ENCODE measurements around the gene GPATCH1.
"Not testable (repeated sequence)": the region's sequence is repeated elsewhere in the genome, so short reads cannot be mapped to it uniquely, and the experiment has no call there.

GPATCH1 gene

DNA sequence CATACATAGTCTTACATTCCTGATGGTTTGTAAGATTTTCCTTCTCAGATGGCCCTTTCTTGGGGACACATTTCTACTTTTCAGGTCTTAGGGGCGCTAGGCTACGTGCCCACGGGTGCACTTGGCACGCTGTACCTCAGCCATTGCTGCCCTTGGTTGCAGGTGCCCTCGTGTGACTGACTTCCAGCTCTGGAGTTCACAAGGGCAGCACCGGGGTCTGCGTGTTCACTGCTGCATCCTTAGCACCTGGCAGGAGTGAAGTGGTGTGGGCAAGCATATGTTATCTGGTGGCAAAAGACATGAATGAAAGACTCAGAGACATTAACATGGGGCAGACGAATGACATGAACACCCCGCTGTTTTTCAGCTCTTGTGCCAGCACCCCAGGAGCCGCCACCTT, 37.7 kb downstream of the GPATCH1 start:
- no peak for DNase-seq

DNA sequence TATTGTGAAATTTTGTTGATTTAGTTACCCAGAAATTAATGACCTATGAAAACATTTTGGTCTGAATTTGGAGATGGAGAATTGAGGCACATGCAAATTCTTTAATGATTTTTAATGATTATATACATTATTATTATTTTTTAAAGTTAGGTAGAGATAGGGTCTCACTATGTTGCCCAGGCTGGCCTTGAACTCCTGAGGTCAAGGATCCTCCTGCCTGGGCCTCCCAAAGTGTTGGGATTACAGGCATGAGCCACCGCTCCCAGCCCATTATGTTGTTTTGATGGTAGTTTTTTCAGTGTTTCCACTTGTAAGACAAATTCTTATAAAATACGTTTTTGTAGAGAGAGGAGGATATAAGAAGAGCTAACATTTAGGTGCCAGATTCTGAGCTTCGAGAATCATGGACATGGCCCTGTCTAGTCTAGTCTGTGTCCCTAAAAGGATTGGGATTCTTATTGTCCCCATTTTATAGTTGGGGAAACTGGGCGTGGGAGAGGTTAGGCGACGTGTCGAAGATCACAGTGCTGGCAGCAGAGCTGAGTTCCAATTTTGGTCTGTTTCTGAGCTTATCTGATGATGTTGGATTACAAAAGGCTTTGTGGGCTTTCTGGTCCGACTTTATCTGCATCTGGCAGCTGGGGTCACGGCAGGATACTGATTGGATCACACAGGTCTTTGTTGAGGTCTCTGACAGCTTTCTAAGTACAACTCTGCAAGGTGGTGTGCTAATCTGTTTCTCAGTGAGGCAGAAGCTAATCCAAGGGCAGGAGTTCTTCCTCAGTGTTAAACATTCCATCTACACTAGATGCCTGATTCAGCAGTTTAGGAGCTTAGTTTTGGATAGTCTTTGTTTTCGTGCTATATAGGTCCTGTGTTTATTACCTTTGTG, 43.5 kb downstream of the GPATCH1 start:
- no peak for DNase-seq

DNA sequence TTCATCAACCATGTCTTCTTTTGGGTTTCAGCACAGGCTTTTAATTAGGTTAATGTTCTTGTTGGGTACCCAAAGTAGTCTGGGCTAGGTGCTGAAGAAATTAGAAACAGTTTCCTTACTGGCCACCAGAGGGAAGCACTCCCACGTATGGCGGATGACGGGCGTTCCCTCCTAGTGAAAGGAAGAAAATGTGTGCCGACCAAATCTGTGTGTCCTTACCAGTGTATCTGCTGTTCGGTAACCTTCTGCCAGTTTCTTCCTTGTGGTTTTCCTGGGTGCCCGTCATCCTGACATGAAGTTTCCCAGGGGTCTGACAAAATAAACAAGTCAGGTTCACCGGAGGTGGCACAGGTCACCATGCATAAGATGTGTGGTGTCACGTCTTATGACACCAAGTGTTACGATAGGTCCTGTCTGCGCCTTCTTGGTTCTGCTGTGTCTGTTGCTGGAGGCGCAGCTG, 45.0 kb downstream of the GPATCH1 start:
- peak; percentile 61 to 63 for DNase-seq

DNA sequence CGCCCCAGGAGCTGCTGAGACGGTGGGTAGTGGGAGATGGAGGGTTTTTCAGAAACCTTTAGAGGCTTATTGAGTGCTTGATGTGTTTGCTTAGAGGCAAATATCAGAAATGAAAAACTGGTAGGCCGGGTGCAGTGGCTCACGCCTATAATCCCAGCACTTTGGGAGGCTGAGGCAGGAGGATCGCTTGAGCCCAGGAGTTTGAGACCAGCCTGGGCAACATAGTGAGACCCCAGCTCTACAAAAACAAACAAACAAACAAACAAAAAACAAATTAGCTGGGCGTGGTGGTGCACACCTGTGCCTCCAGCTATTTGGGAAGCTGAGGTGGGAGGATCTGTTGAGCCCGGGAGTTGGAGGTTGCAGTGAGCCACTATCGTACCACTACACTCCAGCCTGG, 45.7 kb downstream of the GPATCH1 start:
- DNase-seq, result not testable (repeated sequence)

DNA sequence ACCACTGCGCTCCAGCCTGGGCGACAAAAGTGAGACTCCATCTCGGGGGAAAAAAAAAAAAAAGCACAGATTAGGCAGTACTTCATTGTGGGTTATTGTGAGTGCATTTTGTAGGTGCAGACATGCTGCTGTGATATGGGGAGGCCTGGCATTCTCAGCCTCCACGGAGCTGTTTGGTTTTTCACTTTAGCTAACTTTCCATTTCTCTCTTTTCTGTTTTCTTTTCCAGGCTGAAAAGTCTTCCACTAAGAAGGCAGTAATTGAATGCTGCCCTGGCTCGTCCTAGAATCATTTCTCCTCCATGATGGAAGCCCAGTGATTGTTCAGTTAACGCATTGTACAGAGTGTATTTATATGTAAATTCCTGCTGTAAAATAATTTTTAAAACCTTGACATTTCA, 48.9 kb downstream of the GPATCH1 start:
- DNase-seq, result no peak

DNA sequence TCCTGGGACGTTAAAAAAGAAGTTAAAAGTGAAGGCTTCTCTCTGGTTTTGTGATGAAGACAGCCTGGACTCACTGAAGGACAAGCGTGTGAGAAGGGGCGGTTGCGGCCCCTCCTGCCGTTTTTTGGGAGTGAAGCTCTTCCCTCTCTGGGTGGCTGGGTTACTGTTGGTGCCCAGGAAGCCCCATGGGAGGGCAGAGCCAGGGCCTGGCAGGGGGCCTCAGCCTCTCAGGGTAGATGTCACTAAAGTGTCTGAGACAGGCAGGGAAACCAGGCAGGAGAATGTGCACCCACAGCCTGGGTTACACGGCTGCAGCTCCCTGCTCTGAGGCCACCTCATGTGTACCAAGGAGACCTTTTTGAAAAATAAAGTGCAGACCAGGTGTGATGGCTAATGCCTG, 49.5 kb downstream of the GPATCH1 start:
- DNase-seq, result no peak

DNA sequence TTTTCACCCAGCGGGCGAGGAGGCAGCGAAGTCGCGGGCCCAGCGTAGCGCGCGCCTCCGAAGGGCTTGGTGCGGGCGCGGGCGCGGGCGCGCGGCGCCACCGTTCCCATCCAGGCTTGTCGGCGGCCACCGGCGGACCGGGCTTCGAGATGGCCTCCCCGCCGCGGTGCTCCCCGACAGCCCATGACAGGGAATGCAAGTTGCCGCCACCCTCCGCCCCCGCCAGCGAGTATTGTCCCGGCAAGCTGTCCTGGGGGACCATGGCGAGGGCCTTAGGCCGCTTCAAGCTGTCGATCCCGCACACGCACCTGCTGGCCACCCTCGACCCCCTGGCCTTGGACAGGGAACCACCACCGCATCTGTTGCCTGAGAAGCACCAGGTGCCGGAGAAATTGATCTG, 51.0 kb downstream of the GPATCH1 start, which contains the start of gene WDR88:
Gene WDR88, plus strand, starts transcription at position 94 of the 400 bp plus-strand sequence. Its CDS starts 56 bp downstream, at position 150.
- no peak for DNase-seq

DNA sequence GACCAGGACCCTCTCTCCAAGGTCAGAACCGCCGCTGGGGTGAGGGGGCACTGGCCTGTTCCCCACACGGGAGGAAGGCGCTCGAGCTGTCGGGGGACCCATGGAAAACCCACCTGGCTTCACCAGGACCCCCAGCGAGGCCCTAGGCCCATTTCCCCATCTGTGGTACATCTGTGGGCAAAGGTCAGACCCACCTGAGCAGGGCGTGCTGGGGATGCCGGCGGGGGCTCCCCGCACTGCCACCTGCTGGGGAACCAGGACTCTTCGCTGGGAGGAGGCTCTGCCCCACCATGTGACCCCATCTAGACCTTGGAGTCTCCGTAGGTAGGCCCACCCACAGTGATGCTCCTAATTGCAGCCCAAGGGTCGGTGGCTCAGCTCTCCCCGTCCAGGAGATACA, 51.4 kb downstream of the GPATCH1 start:
- DNase-seq, result no peak

DNA sequence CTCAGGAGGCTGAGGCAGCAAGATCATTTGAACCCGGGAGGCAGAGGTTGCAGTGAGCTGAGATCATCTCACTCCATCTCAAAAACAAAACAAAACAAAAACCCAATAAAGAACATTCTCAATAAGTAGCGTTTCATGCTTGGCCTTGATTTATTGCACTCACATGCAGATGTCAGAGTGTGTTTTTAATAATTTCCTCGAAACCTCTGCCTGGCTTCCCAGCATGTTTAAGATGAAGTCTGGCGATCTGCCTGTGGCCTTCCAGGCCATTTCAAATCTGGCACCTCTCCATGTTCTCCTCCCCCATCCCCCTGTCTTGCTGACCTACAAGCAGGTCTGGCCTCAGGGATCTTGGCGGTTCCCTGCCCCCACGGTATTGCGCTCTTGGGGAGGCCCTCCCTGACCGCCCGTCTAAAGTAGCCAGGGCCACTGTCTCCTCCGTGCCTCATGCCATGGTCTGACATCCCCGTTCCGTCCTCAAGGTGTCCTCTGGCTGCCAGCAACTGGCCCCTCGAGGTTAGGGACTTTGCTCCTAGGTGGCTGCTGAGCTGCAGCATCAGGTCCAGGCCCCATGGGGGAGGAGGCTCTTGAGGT, 52.6 kb downstream of the GPATCH1 start:
- DNase-seq, result no peak

DNA sequence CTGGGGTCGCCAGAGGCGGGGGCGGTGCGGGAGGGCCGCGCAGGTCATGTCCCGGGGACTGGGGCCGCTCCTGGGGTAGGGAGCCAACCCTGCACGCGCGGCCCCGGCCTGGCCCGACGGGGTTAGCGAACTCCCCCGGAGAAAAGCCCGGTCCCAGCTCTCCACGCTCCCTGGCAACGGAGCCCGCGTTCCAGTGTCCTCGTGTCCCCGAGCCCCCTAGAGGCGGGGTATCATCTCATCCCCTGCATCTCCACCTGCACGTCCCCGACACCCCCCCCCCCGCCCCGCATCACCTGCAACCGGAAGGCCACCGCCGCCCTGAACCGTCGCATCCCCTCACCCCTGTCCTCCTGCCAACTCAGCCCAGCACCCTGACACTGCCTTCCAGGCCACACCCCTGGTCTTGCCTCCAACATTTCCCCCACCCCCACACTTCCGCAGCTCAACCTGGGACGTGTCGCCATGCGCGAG, 53.6 kb downstream of the GPATCH1 start:
- peak in 1 of 2 donors; percentile 36 for DNase-seq

DNA sequence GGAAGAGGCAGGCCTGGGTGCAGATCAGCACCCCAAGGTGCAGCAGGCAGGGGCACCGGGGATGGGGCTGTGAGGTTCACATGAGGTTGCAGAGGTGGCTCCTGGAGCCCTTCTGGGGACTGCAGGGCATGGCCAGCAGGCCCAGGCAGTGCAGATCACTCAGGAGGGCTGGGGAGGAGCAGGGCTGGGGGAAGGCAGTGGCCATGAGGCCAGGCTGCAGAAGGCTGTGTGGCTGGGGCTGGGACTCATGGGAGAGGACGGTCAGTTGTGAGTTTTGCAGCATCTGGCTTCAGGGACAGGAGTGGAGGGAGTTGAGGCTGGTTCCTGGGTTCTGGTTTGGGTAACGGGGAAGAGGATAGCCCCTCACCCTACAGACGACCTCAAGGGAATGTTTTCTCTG, 58.2 kb downstream of the GPATCH1 start:
- no peak for DNase-seq

DNA sequence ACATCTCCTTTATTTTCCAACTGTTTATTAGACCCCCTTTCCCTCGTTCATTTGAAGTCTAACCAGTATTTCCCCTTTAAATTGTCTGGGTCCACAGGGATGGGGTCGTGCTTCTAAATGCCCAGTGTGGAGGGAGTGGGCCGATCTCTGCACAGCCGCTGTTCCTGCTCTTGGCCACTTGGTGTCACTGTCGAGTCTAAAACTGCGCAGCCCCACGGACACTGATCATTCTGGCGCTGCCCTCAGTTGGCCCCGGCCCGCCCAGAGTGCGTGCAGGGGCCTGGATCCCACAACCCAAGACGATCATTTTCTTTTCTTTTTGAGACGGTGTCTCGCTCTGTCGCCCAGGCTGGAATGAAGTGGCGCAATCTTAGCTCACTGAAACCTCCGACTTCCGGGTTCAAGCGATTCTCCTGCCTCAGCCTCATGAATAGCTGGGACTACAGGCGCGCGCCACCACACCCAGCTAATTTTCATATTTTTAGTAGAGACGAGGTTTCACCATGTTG, 63.0 kb downstream of the GPATCH1 start:
- peak; percentile 64 to 75 for DNase-seq

DNA sequence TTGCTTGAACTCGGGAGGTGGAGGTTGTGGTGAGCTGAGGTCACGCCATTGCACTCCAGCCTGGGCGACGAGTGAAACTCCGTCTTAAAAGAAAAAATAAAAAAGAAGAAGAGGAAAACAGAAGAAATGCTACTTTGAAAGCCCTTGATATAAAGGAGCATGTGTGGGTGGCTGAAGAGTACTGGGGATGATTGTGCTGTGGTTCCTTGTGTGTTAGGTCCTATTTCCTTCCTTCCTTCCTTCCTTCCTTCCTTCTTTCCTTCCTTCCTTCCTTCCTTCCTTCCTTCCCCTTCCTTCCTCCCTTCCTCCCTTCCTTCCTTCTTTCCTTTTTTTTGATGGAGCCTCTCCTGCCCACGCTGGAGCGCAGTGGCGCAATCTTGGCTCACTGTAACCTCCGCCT, 65.2 kb downstream of the GPATCH1 start:
- DNase-seq, result no peak

DNA sequence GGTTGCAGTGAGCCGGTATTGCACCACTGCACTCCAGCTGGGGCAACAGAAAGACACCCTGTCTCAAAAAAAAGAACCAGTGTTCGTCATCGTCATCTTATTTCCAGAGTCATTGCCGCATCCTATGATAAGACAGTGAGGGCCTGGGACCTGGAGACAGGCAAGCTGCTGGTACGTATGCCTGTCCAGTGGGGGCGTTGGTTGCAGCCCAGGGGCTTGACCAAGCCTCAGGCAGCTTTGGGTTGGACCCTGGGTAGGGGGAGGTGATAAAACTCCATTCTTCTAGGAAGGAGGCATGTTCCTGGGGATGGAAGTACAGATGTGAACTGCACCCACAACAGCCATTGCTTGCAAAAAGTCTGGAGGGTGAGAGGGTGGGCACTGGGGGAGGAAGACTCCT, 66.6 kb downstream of the GPATCH1 start:
- DNase-seq, result no peak

DNA sequence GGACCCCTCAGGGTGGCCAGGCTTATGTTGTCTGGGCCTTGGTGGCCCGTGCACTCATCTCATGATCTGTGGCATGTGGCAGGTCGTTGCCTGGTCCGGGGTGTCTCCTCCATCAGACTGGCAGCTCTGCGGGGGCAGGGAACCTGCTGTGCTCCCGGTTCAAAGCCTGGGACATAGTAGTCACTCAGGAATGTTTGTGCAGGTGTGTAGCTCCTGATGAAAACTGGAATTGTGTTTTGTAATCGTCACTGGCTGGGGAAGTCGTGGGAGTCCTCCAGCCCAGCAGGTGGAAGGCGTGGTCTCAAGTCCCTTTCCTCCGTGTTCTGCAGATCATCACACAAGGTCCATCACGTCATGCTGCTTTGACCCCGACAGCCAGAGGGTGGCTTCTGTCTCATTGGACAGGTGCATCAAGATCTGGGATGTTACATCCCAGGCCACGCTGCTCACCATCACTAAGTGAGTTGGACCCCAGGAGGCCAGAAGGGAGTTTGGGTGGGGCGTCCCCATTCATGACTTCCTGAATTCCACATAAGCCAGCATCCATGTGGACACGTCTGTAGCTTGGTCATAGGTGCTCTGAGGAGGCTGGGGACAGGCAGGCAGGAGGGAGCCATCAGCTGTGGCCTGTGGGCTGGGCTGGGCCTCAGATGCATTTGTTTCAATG, 70.0 kb downstream of the GPATCH1 start:
- no peak for DNase-seq

DNA sequence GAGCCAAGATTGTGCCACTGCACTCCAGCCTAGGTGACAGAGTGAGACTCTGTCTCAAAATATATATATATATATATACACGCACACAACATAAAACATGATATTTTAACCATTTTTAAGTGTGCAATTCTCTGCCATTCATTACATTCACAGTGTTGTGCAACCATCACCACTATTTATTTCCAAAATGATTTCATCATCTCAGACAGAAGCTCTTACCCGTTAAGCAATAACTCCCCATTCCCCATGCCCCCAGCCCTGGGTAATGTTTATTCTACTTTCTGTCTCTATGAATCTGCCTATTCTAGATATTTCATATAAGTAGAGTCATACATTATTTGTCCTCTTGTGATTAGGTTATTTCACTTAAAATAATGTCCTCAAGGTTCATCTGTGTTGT, 71.2 kb downstream of the GPATCH1 start:
- DNase-seq, result peak in 1 of 2 donors; percentile 73

DNA sequence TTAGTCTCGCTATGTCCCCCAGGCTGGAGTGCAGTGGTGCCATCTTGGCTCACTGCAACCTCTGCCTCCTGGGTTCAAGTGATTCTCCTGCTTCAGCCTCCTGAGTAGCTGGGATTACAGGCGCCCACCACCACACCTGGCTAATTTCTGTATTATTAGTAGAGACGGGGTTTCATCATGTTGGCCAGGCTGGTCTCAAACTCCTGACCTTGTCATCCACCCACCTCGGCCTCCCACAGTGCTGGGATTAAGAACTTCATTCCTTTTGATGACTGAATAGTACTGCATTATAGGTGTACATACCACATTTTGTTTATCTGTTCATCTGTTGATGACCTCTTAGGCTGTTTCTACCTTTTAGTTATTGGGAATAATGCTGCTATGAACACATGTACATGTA, 71.6 kb downstream of the GPATCH1 start:
- not testable (repeated sequence) for DNase-seq

DNA sequence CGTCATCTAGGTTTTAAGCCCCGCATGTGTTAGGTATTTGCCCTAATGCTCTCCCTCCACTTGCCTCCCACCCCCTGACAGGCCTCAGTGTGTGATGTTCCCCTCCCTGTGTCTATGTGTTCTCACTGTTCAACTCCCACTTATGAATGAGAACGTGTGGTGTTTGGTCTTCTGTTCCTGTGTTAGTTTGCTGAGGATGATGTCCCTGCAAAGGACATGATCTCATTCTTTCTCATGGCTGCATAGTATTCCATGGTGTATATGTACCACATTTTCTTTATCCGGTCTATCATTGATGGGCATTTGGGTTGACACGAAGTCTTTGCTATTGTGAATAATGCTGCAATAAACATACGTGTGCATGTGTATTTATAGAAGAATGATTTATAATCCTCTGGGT, 73.3 kb downstream of the GPATCH1 start:
- not testable (repeated sequence) for DNase-seq

DNA sequence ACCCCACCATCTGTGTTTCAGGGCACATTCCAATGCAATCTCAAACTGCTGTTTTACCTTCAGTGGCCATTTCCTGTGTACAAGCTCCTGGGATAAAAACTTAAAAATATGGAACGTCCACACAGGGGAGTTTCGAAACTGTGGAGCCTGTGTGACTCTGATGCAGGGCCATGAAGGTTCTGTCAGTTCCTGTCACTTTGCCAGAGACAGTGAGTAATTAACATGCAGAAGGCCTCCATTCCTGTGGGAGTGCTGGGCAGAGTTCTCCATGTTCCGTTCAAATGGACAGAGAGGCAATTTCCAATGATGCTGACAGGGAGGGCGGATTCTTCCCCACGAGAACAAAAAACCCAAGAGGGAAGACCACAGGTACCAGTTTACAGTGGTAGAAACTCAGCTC, 75.4 kb downstream of the GPATCH1 start:
- DNase-seq, result peak; percentile 52 to 79

DNA sequence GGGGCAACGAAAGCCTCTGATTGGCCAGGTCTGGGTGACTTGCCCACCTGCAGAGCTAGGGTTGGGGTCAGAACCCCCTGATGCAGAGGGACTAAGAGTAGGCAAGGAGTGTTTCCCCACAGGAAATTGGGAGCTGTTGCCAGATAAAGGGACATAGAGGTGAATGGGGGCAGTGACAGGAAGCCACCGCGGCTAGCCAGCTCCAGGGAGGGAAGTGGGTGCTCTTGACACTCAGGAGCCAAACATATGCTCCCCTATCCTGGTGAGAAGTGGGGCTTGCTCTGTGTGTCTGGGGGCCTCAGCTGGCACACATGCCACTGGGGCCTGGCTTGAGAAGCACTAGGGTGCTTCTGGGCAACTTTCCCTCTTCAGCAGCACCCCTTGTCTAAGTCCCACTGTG, 76.9 kb downstream of the GPATCH1 start:
- DNase-seq, result peak in 1 of 2 donors; percentile 18

DNA sequence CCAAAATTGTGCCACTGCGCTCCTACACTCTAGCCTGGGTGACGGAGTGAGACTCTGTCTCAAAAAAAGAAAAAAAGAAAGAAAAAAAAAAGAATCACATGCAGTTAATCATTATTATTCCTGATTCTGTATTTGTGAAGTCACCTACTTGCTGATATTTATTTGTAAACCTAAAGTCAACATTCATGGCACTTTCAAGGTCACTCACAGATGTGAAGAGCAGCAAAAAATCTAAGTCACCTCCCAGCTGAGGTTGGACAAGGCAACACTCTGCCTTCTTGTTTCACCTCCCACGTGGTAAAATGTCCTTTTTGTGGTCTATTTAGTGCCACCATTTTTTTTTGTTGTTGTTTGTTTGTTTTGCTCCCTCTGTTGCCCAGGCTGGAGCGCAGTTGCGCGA, 77.4 kb downstream of the GPATCH1 start:
- no peak for DNase-seq

DNA sequence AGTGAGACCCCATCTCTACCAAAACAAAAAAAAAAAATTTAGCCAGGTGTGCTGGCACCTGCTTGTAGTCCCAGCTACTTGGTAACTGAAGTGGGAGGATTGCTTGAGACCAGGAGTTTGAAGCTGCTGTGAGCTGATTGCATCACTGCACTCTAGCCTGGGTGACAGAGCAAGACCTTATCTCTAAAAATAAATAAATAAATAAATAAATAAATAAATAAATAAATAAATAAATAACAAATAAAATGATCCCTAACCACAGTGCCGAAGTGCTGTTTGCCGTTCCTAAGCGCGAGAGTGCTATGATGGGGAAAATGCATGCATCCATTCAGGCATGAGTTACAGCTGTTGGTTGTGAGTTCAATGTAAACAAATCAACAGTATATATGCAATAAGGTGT, 78.2 kb downstream of the GPATCH1 start:
- DNase-seq, result no peak

DNA sequence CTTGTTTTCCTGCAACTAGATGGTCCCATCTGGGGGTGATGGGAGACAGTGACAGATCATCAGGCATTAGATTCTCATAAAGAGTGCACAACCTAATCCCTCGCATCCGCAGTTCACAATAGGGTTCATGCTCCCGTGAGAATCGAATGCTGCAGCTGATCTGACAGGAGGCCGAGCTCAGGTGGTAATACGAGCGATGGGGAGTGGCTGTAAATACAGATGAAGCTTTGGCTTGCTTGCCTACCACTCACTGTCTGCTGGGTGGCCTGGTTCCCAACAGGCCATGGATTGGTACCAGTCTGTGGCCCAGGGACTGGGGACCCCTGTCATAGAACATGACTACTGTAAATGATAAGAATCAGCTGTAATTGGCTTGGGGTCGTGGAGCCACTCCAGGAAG, 78.9 kb downstream of the GPATCH1 start:
- no peak for DNase-seq
